ELF-1 (cell line): ENCODE results near the gene PTPN9.
A peak's percentile ranks its signal among the peaks of the same experiment; 100 is the strongest.
"Not testable (repeated sequence)": the region's sequence is repeated elsewhere in the genome, so short reads cannot be mapped to it uniquely, and the experiment has no call there.

Source experiments
- DNase-seq: peaks from one replicate; pipeline ENCODE4 v3.0.0-alpha.2; 2016; ENCODE audit warnings: low read depth, low spot score

Gene PTPN9

DNA sequence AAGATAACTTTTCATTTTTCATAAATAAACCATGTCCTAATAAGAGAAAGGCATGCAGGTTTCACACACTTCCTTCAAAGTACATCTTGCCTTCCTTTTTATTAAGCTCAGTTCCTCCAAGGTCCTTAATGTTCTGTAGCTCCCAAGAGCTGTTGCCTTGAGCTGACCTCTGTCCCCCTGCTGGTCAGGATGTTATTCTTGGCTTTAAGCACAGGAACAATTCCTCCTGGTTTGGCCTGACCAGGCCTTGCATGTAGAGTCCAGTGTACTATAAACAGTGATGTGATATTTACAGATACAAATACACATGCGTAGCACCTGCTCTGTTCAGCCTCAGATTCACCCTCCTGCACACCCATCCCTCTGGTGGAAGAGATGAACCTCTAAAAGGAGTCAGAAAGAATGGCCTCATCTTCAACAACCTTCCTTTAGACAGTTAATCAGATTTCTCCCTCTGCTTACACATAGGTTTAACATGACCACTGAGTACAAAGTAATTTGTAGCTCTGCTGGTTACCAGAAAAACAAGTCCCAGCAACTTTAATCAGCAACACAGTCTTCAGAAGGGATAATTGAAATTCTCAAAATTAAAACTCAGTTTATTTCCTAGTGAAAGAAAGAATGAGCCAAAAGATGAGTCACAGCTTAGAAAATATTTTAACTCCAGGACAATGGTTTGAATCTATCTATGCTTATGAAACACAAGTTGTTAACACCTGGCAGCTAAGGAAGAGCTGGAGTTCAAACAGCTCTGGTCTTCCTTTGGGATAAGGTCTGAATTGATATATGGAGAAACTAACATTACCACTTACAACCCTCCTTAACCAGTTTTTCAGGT lies 46.5 kb downstream of the PTPN9 start:
- peak; percentile 56 for DNase-seq

DNA sequence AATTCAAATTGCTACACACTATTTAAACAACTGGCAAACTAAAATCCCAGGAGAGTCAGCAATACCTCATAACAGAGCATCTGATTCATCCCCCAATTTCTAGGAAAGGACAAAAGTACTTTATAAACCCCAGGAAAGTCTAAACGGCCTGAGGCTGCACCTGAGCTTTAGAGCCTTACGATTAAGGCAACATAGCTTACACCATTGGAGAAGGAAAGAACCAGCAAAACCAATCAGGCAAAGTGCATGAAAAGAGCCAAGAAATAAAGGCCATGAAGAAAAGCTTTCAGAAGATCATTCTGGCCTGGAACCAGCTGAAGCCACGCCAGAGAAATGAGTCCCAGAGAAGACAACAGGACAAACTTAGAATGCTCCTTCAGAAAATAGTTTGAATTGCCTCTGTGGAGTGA lies 48.1 kb downstream of the PTPN9 start:
- peak; percentile 27 for DNase-seq

- no peak for DNase-seq
These were observed 48.9 kb downstream of the PTPN9 start for GRCh38 chr15:75530169-75530568.

DNA sequence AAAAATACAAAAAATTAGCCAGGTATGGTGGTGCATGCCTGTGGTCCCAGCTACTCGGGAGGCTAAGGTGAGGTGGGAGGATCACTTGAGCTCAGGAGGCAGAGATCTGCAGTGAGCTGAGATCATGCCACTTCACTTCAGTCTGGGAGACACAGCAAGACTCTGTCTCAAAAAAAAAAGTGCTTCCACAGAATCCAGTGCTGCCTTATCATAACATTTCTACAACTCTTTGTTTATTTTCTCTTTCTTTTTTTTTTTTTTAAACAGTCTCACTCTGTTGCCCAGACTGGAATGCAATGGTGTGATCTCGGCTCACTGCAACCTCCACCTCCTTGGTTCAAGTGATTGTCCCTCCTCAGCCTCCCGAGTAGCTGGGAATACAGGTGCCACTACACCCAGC lies 53.4 kb downstream of the PTPN9 start:
- DNase-seq: not testable (repeated sequence)

DNA sequence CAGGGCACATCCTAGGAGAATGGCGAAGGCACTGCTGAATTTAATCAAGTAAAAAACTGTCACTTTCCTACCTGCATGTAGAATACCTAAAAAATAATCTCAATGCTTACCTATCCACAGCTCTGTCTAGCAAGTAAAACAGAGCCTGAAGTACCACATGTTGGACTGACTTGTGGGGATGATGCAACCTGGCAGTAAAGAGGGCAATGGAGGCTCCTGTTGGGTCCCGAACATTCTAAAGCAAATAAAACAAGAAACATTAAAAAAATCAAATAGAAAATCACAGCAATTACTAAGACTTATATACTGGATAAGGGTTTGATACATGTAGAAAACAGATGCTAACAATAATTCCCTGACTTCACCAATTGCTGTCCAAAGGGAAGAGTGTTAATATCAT lies 56.1 kb downstream of the PTPN9 start:
- DNase-seq: no peak

- DNase-seq: no peak
These were observed 61.9 kb downstream of the PTPN9 start for GRCh38 chr15:75517233-75517632.

GRCh38 chr15:75508840-75509532 lies 70.1 kb downstream of the PTPN9 start:
- peak; percentile 8 for DNase-seq

DNA sequence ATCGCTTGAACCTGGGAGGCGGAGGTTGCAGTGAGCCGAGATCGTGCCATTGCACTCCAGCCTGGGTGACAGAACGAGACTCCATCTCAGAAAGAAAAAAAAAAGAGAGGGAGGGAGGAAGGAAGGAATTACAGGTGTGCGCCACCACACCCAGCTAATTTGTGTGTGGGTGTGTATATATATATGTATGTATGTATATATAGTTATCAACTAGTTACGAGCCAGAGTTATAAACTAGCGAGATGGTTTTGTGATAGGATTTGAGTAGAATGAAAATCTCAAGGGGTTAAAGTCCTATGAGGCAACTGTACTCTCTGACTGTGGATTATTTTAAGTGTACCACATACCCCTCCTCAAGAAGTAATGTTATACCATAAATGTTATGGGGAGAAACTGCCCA lies 76.8 kb downstream of the PTPN9 start:
- no peak for DNase-seq

DNA sequence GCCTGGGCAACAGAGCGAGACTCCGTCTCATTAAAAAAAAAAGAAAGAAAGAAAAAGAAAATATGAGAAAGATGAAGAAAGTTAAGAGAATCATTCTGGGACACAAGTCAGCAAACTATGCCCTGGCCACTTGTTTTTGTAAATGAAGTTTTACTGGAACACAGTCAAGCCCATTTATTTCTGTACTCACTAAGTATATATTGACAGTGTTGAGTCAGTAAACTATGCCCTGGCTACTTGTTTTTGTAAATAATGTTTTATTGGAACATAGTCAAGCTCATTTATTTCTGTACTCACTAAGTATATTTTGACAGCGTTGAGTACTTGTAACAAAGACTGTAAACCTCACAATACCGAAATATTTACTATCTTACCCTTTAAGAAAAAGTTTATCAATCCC lies 85.4 kb downstream of the PTPN9 start:
- DNase-seq: no peak

GRCh38 chr15:75483961-75484360 lies 95.2 kb downstream of the PTPN9 start:
- no peak for DNase-seq

DNA sequence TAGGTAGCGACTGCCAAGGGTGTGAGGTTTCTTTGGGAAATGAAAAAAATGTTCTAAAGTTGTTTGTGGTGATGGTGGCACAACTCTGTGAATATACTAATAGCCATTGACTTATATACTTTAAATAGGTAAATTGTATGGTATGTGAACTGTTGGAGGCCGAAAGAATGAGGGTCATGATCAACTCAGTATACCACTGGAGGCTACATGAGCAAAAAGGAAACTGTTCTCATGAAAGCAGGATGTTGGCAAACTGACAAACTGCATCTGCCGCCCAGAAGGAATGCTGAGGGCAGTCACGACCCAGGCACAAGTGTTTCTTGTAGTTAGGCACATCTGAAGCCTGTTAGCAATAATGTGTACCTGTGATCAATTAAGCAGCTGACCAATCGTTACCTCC lies 95.6 kb downstream of the PTPN9 start:
- not testable (repeated sequence) for DNase-seq

DNA sequence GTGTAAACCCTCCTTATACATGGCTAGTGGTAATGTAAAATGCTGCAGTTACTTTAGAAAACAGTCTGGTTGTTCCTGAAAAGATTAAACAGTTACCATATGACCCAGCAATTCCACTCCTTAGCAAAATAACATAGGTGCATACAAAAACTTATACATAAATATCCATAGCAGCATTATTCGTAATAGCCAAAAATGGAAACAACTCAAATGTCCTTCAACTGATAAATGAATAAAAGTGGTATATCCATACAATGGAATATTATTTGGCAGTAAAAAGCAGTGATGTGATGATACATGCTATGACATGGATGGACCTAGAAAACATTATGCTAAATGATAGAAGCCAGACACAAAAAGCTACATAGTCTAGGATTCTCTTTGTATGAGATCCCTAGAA lies 96.0 kb downstream of the PTPN9 start:
- no peak for DNase-seq

- DNase-seq: not testable (repeated sequence)
These were observed 98.7 kb downstream of the PTPN9 start for GRCh38 chr15:75480463-75480862.

- DNase-seq: no peak
These were observed 99.4 kb downstream of the PTPN9 start for GRCh38 chr15:75479670-75480069.

DNA sequence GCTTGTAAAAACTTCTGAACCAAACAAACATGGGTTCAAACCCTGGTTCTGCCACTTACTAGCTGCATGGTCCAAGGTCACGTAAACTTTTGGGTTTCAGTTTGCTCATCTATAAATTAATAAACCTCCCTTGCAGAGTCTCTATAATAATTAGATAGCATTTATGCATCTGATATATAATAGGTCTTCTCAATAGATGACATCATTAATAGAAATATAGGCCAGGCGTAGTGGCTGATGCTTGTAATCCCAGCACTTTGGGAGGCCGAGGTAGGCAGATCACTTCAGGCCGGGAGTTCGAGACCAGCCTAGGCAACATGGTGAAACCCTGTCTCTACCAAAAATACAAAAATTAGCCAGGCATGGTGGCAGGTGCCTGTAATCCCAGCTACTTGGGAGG lies 102.0 kb downstream of the PTPN9 start:
- DNase-seq: not testable (repeated sequence)

GRCh38 chr15:75468913-75469598 lies 110.1 kb downstream of the PTPN9 start:
- DNase-seq: no peak

- peak; percentile 13 for DNase-seq
These were observed 118.5 kb downstream of the PTPN9 start for GRCh38 chr15:75460646-75461045.

- DNase-seq: no peak
These were observed 119.5 kb downstream of the PTPN9 start for GRCh38 chr15:75459581-75459980.

DNA sequence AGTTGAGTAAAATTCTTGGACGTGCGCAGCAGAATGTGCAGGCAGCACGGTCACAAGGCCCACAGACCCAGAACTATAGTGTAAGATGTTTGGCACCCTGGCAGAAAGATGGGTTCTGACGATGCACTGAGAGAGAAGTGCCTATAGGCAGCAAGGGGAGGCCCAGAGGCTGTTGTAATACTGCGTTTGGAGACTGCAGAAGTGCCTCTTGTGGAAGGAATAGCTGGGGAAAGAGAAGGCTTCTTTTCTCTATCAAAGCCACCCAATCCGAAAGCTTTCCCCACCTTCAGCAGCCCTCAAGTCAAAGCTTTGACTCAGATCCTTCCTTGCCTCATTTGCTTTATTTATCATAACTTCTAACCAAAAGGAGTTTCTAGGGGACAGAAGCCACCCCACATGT lies 122.4 kb downstream of the PTPN9 start:
- peak; percentile 10 for DNase-seq

- peak; percentile 69 for DNase-seq
These were observed 123.1 kb downstream of the PTPN9 start for GRCh38 chr15:75455982-75456531.

DNA sequence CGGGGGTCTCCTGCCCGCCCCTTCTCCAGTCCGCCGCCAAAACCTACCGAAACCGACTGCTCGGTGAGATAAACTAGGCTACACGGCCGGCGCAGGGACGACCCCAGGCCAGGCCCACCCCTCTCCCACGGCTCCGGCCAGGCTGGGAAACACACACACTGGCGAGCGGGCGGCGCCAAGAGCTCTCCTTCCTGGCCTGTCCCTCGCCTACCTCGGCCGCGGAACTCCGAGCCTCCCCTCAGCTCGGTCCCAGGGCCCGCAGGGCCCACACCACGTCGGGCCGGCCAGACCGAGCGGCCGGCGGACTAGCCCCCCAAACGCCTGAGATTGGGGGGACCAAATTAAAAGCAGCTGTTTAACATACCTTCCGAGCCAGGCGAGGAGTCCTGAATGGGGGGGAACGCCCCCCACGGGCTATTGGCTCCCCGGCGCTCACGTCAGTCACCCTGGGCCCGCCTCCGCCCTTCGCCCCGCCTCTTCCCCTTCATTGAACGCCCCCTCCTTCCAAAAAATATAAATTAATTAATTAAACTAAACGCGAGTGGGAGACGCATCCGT lies 123.6 kb downstream of the PTPN9 start:
- DNase-seq: peak; percentile 89
